ENCODE results near the gene DYNC1I1.

DYNC1I1 gene

GRCh38 chr7:95865716-95866371, 93.5 kb downstream of the DYNC1I1 start:
- no peaks in the 10 kb centered on the region for H3K36me3 ChIP-seq (ENCODE audit: control insufficient read depth in 1 of 2, insufficient read depth in 2 of 2, low read length in 2 of 2)
- no peaks in the 10 kb centered on the region for H3K27me3 ChIP-seq (ENCODE audit: low read depth, low read length)
- no peaks in the 10 kb centered on the region for H3K9me3 ChIP-seq (ENCODE audit: control insufficient read depth in 1 of 2, low read length in 2 of 2)
- H3K27ac ChIP-seq (ENCODE audit: low read length), result no peak overlapping the region
- H3K4me3 ChIP-seq (ENCODE audit: low read depth in 1 of 2, low read length in 2 of 2), result no peak overlapping the region
- no peaks in the 10 kb centered on the region for H3K4me1 ChIP-seq (ENCODE audit: control insufficient read depth in 1 of 2, insufficient read depth in 2 of 2, low read length in 2 of 2)

- no peaks in the 10 kb centered on the region for H3K4me1 ChIP-seq (ENCODE audit: control insufficient read depth in 1 of 2, insufficient read depth in 2 of 2, low read length in 2 of 2)
- no peaks in the 10 kb centered on the region for H3K27me3 ChIP-seq (ENCODE audit: low read depth, low read length)
- H3K27ac ChIP-seq (ENCODE audit: low read length), result no peak overlapping the region
- H3K9me3 ChIP-seq (ENCODE audit: control insufficient read depth in 1 of 2, low read length in 2 of 2), result no peaks in the 10 kb centered on the region
- no peak overlapping the region for H3K4me3 ChIP-seq (ENCODE audit: low read depth in 1 of 2, low read length in 2 of 2)
- peaks cover 0 to 5% of the 10 kb centered on the region in 2 donors for H3K36me3 ChIP-seq (ENCODE audit: control insufficient read depth in 1 of 2, insufficient read depth in 2 of 2, low read length in 2 of 2)
Observed at GRCh38 chr7:95867309-95867708, 95.0 kb downstream of the DYNC1I1 start.

GRCh38 chr7:95871075-95871848, 98.9 kb downstream of the DYNC1I1 start:
- no peak overlapping the region for H3K4me3 ChIP-seq (ENCODE audit: low read depth in 1 of 2, low read length in 2 of 2)
- peaks cover 2 to 7% of the 10 kb centered on the region in 2 donors for H3K4me1 ChIP-seq (ENCODE audit: control insufficient read depth in 1 of 2, insufficient read depth in 2 of 2, low read length in 2 of 2)
- H3K27me3 ChIP-seq (ENCODE audit: low read depth, low read length), result no peaks in the 10 kb centered on the region
- H3K36me3 ChIP-seq (ENCODE audit: control insufficient read depth in 1 of 2, insufficient read depth in 2 of 2, low read length in 2 of 2), result peaks cover 0 to 5% of the 10 kb centered on the region in 2 donors
- H3K27ac ChIP-seq (ENCODE audit: low read length), result no peak overlapping the region
- H3K9me3 ChIP-seq (ENCODE audit: control insufficient read depth in 1 of 2, low read length in 2 of 2), result no peaks in the 10 kb centered on the region

GRCh38 chr7:95871896-95872295, 99.5 kb downstream of the DYNC1I1 start:
- H3K4me1 ChIP-seq (ENCODE audit: control insufficient read depth in 1 of 2, insufficient read depth in 2 of 2, low read length in 2 of 2), result peaks cover 2 to 7% of the 10 kb centered on the region in 2 donors
- no peaks in the 10 kb centered on the region for H3K9me3 ChIP-seq (ENCODE audit: control insufficient read depth in 1 of 2, low read length in 2 of 2)
- H3K4me3 ChIP-seq (ENCODE audit: low read depth in 1 of 2, low read length in 2 of 2), result no peak overlapping the region
- no peaks in the 10 kb centered on the region for H3K27me3 ChIP-seq (ENCODE audit: low read depth, low read length)
- H3K27ac ChIP-seq (ENCODE audit: low read length), result no peak overlapping the region
- peaks cover 0 to 5% of the 10 kb centered on the region in 2 donors for H3K36me3 ChIP-seq (ENCODE audit: control insufficient read depth in 1 of 2, insufficient read depth in 2 of 2, low read length in 2 of 2)

- peaks cover 2 to 7% of the 10 kb centered on the region in 2 donors for H3K4me1 ChIP-seq (ENCODE audit: control insufficient read depth in 1 of 2, insufficient read depth in 2 of 2, low read length in 2 of 2)
- H3K27me3 ChIP-seq (ENCODE audit: low read depth, low read length), result no peaks in the 10 kb centered on the region
- no peaks in the 10 kb centered on the region for H3K9me3 ChIP-seq (ENCODE audit: control insufficient read depth in 1 of 2, low read length in 2 of 2)
- no peak overlapping the region for H3K4me3 ChIP-seq (ENCODE audit: low read depth in 1 of 2, low read length in 2 of 2)
- H3K36me3 ChIP-seq (ENCODE audit: control insufficient read depth in 1 of 2, insufficient read depth in 2 of 2, low read length in 2 of 2), result peaks cover 0 to 16% of the 10 kb centered on the region in 2 donors
- no peak overlapping the region for H3K27ac ChIP-seq (ENCODE audit: low read length)
Observed at GRCh38 chr7:95874129-95874528, 101.8 kb downstream of the DYNC1I1 start.

GRCh38 chr7:95874541-95875265, 102.3 kb downstream of the DYNC1I1 start:
- no peak overlapping the region for H3K27ac ChIP-seq (ENCODE audit: low read length)
- H3K9me3 ChIP-seq (ENCODE audit: control insufficient read depth in 1 of 2, low read length in 2 of 2), result no peaks in the 10 kb centered on the region
- H3K4me3 ChIP-seq (ENCODE audit: low read depth in 1 of 2, low read length in 2 of 2), result no peak overlapping the region
- H3K4me1 ChIP-seq (ENCODE audit: control insufficient read depth in 1 of 2, insufficient read depth in 2 of 2, low read length in 2 of 2), result peaks cover 2 to 7% of the 10 kb centered on the region in 2 donors
- H3K36me3 ChIP-seq (ENCODE audit: control insufficient read depth in 1 of 2, insufficient read depth in 2 of 2, low read length in 2 of 2), result peaks cover 0 to 16% of the 10 kb centered on the region in 2 donors
- H3K27me3 ChIP-seq (ENCODE audit: low read depth, low read length), result no peaks in the 10 kb centered on the region

GRCh38 chr7:95875519-95875918, 103.2 kb downstream of the DYNC1I1 start:
- Histone ChIP-seq H3K36me3 (ENCODE audit: control insufficient read depth in 1 of 2, insufficient read depth in 2 of 2, low read length in 2 of 2) (peaks cover 0 to 16% of the 10 kb centered on the region in 2 donors), H3K27ac (ENCODE audit: low read length) (no peak overlapping the region), H3K9me3 (ENCODE audit: control insufficient read depth in 1 of 2, low read length in 2 of 2) (no peaks in the 10 kb centered on the region), H3K4me1 (ENCODE audit: control insufficient read depth in 1 of 2, insufficient read depth in 2 of 2, low read length in 2 of 2) (peaks cover 2 to 7% of the 10 kb centered on the region in 2 donors), H3K4me3 (ENCODE audit: low read depth in 1 of 2, low read length in 2 of 2) (no peak overlapping the region), H3K27me3 (ENCODE audit: low read depth, low read length) (no peaks in the 10 kb centered on the region)

- H3K4me3 ChIP-seq (ENCODE audit: low read depth in 1 of 2, low read length in 2 of 2), result no peak overlapping the region
- H3K4me1 ChIP-seq (ENCODE audit: control insufficient read depth in 1 of 2, insufficient read depth in 2 of 2, low read length in 2 of 2), result peaks cover 2 to 7% of the 10 kb centered on the region in 2 donors
- H3K27me3 ChIP-seq (ENCODE audit: low read depth, low read length), result no peaks in the 10 kb centered on the region
- no peaks in the 10 kb centered on the region for H3K9me3 ChIP-seq (ENCODE audit: control insufficient read depth in 1 of 2, low read length in 2 of 2)
- H3K27ac ChIP-seq (ENCODE audit: low read length), result no peak overlapping the region
- H3K36me3 ChIP-seq (ENCODE audit: control insufficient read depth in 1 of 2, insufficient read depth in 2 of 2, low read length in 2 of 2), result peaks cover 0 to 11% of the 10 kb centered on the region in 2 donors
Observed at GRCh38 chr7:95878677-95879076, 106.3 kb downstream of the DYNC1I1 start.

GRCh38 chr7:95881597-95881996, 109.2 kb downstream of the DYNC1I1 start:
- Histone ChIP-seq H3K9me3 (ENCODE audit: control insufficient read depth in 1 of 2, low read length in 2 of 2) (no peaks in the 10 kb centered on the region), H3K4me3 (ENCODE audit: low read depth in 1 of 2, low read length in 2 of 2) (no peak overlapping the region), H3K4me1 (ENCODE audit: control insufficient read depth in 1 of 2, insufficient read depth in 2 of 2, low read length in 2 of 2) (no peaks in the 10 kb centered on the region), H3K27me3 (ENCODE audit: low read depth, low read length) (no peaks in the 10 kb centered on the region), H3K27ac (ENCODE audit: low read length) (no peak overlapping the region), H3K36me3 (ENCODE audit: control insufficient read depth in 1 of 2, insufficient read depth in 2 of 2, low read length in 2 of 2) (peaks cover 0 to 11% of the 10 kb centered on the region in 2 donors)

GRCh38 chr7:95883217-95883616, 110.9 kb downstream of the DYNC1I1 start:
- H3K9me3 ChIP-seq (ENCODE audit: control insufficient read depth in 1 of 2, low read length in 2 of 2), result no peaks in the 10 kb centered on the region

GRCh38 chr7:95886501-95887090, 114.2 kb downstream of the DYNC1I1 start:
- Histone ChIP-seq H3K27me3 (ENCODE audit: low read depth, low read length) (no peaks in the 10 kb centered on the region), H3K4me1 (ENCODE audit: control insufficient read depth in 1 of 2, insufficient read depth in 2 of 2, low read length in 2 of 2) (no peaks in the 10 kb centered on the region), H3K36me3 (ENCODE audit: control insufficient read depth in 1 of 2, insufficient read depth in 2 of 2, low read length in 2 of 2) (no peaks in the 10 kb centered on the region), H3K9me3 (ENCODE audit: control insufficient read depth in 1 of 2, low read length in 2 of 2) (no peaks in the 10 kb centered on the region), H3K4me3 (ENCODE audit: low read depth in 1 of 2, low read length in 2 of 2) (no peak overlapping the region), H3K27ac (ENCODE audit: low read length) (no peak overlapping the region)

More at GRCh38 chr7:95883217-95883616, 110.9 kb downstream of the DYNC1I1 start:
- Histone ChIP-seq H3K4me1 (ENCODE audit: control insufficient read depth in 1 of 2, insufficient read depth in 2 of 2, low read length in 2 of 2) (no peaks in the 10 kb centered on the region), H3K4me3 (ENCODE audit: low read depth in 1 of 2, low read length in 2 of 2) (no peak overlapping the region), H3K27ac (ENCODE audit: low read length) (no peak overlapping the region), H3K36me3 (ENCODE audit: control insufficient read depth in 1 of 2, insufficient read depth in 2 of 2, low read length in 2 of 2) (peaks cover 0 to 3% of the 10 kb centered on the region in 2 donors), H3K27me3 (ENCODE audit: low read depth, low read length) (no peaks in the 10 kb centered on the region)

Data from muscle layer of duodenum (tissue), 2 donors.